Body of pancreas (tissue), 4 donors: ENCODE results near the gene FARS2.

ENCODE experiments used
- CTCF ChIP-seq, 7 experiments: fragments of 450-650 bp in 4 of 7; fragments of 200-600 bp in 3 of 7; sonication (generic) in 3 of 7; IDR thresholded peaks; one replicate each; pipeline ENCODE4 v1.5.1; 2016 to 2019; ENCODE audit warnings: antibody characterized with exemption in 7 of 7
- POLR2A ChIP-seq, 3 donors: fragments of 450-650 bp; IDR thresholded peaks; one replicate each; pipeline ENCODE4 v1.6.1; 2016; ENCODE audit warnings: antibody characterized with exemption in 3 of 3, mild to moderate bottlenecking in 2 of 3

GRCh38 chr6:5811997-5812396 is 550.7 kb downstream of the FARS2 start:
- TF ChIP-seq POLR2A (IDR thresholded peaks at IDR 0.05) (no peak), CTCF (IDR thresholded peaks at IDR 0.05) (no peak)
